Activated naive CD4-positive, alpha-beta T cell treated with anti-CD3 and anti-CD28 coated beads, Interleukin-2, amount 50 U/mL, for 72 hours (primary cell): Measurements from ENCODE around the gene RGS16. TPM values are rescaled to one million over a fixed set of nuclear protein-coding genes. Genes with fewer than 3 reads are reported as not detected.
A peak's percentile ranks its signal among the peaks of the same experiment; 100 is the strongest.

Experiments
- ATAC-seq, 2 donors: fragments of 150-1000 bp; cut with Tn5 transposase; 2 replicates each; pipeline ENCODE4 v1.10.0; 2021; ENCODE audit warnings: mild to moderate bottlenecking in 2 of 2, moderate library complexity in 2 of 2
- DNase-seq, 2 donors: peaks; one replicate each; pipeline ENCODE4 v3.0.0; 2021 to 2022; ENCODE audit warnings: low spot score in 2 of 2
- H3K27ac Mint-ChIP-seq, 2 donors: one replicate each; pipeline ENCODE4 v1.8.0; 2022; ENCODE audit warnings: mild to moderate bottlenecking in 2 of 2, mixed read lengths in 2 of 2
- H3K36me3 Mint-ChIP-seq, 2 donors: one replicate each; pipeline ENCODE4 v1.8.0; 2022; ENCODE audit warnings: mixed read lengths in 2 of 2
- H3K9me3 Mint-ChIP-seq, 2 donors: one replicate each; pipeline ENCODE4 v1.8.0; 2022; ENCODE audit warnings: mixed read lengths in 2 of 2
- total RNA-seq, 2 donors: library from RNA; stranded (reverse); gene quantifications; one replicate each; pipeline ENCODE4 v1.2.3, GENCODE V29; 2022

RGS16 gene
- total RNA-seq, 2 donors from 2014 or later, result 36.0 to 64.5 TPM

- Mint-ChIP-seq H3K27ac (peak overlapping the region in 1 of 2 donors; percentile 99), H3K36me3 (peaks cover 5 to 16% of the 10 kb centered on the region in 2 donors), H3K9me3 (peaks cover 4 to 5% of the 10 kb centered on the region in 2 donors)
- no peak for DNase-seq
- no peak for ATAC-seq
These were observed 13.7 kb upstream of the RGS16 start for GRCh38 chr1:182617734-182618351.

- ATAC-seq (no peak), DNase-seq (no peak)
- peaks cover 4 to 5% of the 10 kb centered on the region in 2 donors for H3K9me3 Mint-ChIP-seq
- peaks cover 5 to 16% of the 10 kb centered on the region in 2 donors for H3K36me3 Mint-ChIP-seq
- H3K27ac Mint-ChIP-seq, result peak overlapping the region; percentile 23 to 99
These were observed 12.8 kb upstream of the RGS16 start for GRCh38 chr1:182617014-182617429.

- DNase-seq (peak; percentile 86 to 94), ATAC-seq (peak; percentile 89 to 92)
- peak overlapping the region; percentile 93 to 99 for H3K27ac Mint-ChIP-seq
- peaks cover 4 to 5% of the 10 kb centered on the region in 2 donors for H3K9me3 Mint-ChIP-seq
- peaks cover 5 to 16% of the 10 kb centered on the region in 2 donors for H3K36me3 Mint-ChIP-seq
These were observed 12.2 kb upstream of the RGS16 start for GRCh38 chr1:182616130-182617013.

- H3K36me3 Mint-ChIP-seq, result peaks cover 5 to 10% of the 10 kb centered on the region in 2 donors
- peaks cover 2 to 4% of the 10 kb centered on the region in 2 donors for H3K9me3 Mint-ChIP-seq
- peak overlapping the region; percentile 93 to 99 for H3K27ac Mint-ChIP-seq
- DNase-seq (peak; percentile 51 to 81), ATAC-seq (peak; percentile 63 to 67)
These were observed 11.4 kb upstream of the RGS16 start for GRCh38 chr1:182615468-182616129.

GRCh38 chr1:182614796-182615454 lies 10.7 kb upstream of the RGS16 start:
- ATAC-seq (peak; percentile 17 to 45), DNase-seq (peak; percentile 50 to 84)
- Mint-ChIP-seq H3K36me3 (peaks cover 5 to 7% of the 10 kb centered on the region in 2 donors), H3K27ac (peak overlapping the region; percentile 80 to 99), H3K9me3 (peaks cover 0 to 4% of the 10 kb centered on the region in 2 donors)

- ATAC-seq (no peak), DNase-seq (no peak)
- Mint-ChIP-seq H3K9me3 (no peaks in the 10 kb centered on the region), H3K27ac (no peak overlapping the region), H3K36me3 (no peaks in the 10 kb centered on the region)
These were observed 7.6 kb upstream of the RGS16 start for GRCh38 chr1:182611787-182612186.

- H3K9me3 Mint-ChIP-seq, result no peaks in the 10 kb centered on the region
- H3K36me3 Mint-ChIP-seq, result no peaks in the 10 kb centered on the region
- ATAC-seq, result no peak
- H3K27ac Mint-ChIP-seq, result no peak overlapping the region
- no peak for DNase-seq
These were observed 7.1 kb upstream of the RGS16 start for GRCh38 chr1:182611326-182611725.

- H3K27ac Mint-ChIP-seq, result no peak overlapping the region
- H3K9me3 Mint-ChIP-seq, result no peaks in the 10 kb centered on the region
- H3K36me3 Mint-ChIP-seq, result no peaks in the 10 kb centered on the region
- ATAC-seq (no peak), DNase-seq (no peak)
These were observed 6.5 kb upstream of the RGS16 start for GRCh38 chr1:182610606-182611194.

- no peaks in the 10 kb centered on the region for H3K9me3 Mint-ChIP-seq
- ATAC-seq (no peak), DNase-seq (no peak)
- H3K27ac Mint-ChIP-seq, result peak overlapping the region in 1 of 2 donors; percentile 3
- H3K36me3 Mint-ChIP-seq, result no peaks in the 10 kb centered on the region
These were observed 4.8 kb upstream of the RGS16 start for GRCh38 chr1:182608845-182609610.

- Mint-ChIP-seq H3K9me3 (no peaks in the 10 kb centered on the region), H3K36me3 (no peaks in the 10 kb centered on the region), H3K27ac (no peak overlapping the region)
- ATAC-seq (no peak), DNase-seq (no peak)
These were observed 4.0 kb upstream of the RGS16 start for GRCh38 chr1:182608236-182608635.

- H3K27ac Mint-ChIP-seq, result no peak overlapping the region
- no peaks in the 10 kb centered on the region for H3K36me3 Mint-ChIP-seq
- no peaks in the 10 kb centered on the region for H3K9me3 Mint-ChIP-seq
- DNase-seq, result no peak
- no peak for ATAC-seq
These were observed 3.4 kb upstream of the RGS16 start for GRCh38 chr1:182607566-182607965.

- DNase-seq (no peak), ATAC-seq (peak in 1 of 2 donors; percentile 17)
- Mint-ChIP-seq H3K36me3 (peaks cover 10 to 11% of the 10 kb centered on the region in 2 donors), H3K9me3 (no peaks in the 10 kb centered on the region), H3K27ac (no peak overlapping the region)
These were observed 479 bp downstream of the RGS16 start for GRCh38 chr1:182603646-182604174.

- H3K9me3 Mint-ChIP-seq, result no peaks in the 10 kb centered on the region
- no peak overlapping the region for H3K27ac Mint-ChIP-seq
- H3K36me3 Mint-ChIP-seq, result peaks cover 10 to 11% of the 10 kb centered on the region in 2 donors
- DNase-seq, result no peak
- peak; percentile 11 to 69 for ATAC-seq
These were observed 1.1 kb downstream of the RGS16 start for GRCh38 chr1:182602935-182603645.

- H3K36me3 Mint-ChIP-seq, result peaks cover 10 to 11% of the 10 kb centered on the region in 2 donors
- no peaks in the 10 kb centered on the region for H3K9me3 Mint-ChIP-seq
- ATAC-seq (no peak), DNase-seq (no peak)
- no peak overlapping the region for H3K27ac Mint-ChIP-seq
These were observed 2.3 kb downstream of the RGS16 start for GRCh38 chr1:182601913-182602312.

GRCh38 chr1:182601416-182601786 lies 2.8 kb downstream of the RGS16 start:
- Mint-ChIP-seq H3K9me3 (no peaks in the 10 kb centered on the region), H3K27ac (no peak overlapping the region), H3K36me3 (peaks cover 10 to 11% of the 10 kb centered on the region in 2 donors)
- DNase-seq, result peak in 1 of 2 donors; percentile 81
- no peak for ATAC-seq
